Skeletal muscle satellite cell (primary cell): ENCODE measurements around the gene SLC34A3.
"Not testable (repeated sequence)": the region's sequence is repeated elsewhere in the genome, so short reads cannot be mapped to it uniquely, and the experiment has no call there.

Experiments used
- H3K27me3 ChIP-seq: 2 replicates; pipeline ENCODE4 v1.7.0; 2013; ENCODE audit warnings: low read length; ENCODE audit not compliant: control insufficient read depth, insufficient read depth
- H3K36me3 ChIP-seq: 2 replicates; pipeline ENCODE4 v1.7.0; 2013; ENCODE audit warnings: mild to moderate bottlenecking, control low read depth, low read length; ENCODE audit not compliant: insufficient read depth
- H3K4me1 ChIP-seq: 2 replicates; pipeline ENCODE4 v1.7.0; 2013; ENCODE audit warnings: low read length; ENCODE audit not compliant: control insufficient read depth, insufficient read depth
- H3K4me2 ChIP-seq: 2 replicates; pipeline ENCODE4 v1.7.0; 2013; ENCODE audit warnings: mild to moderate bottlenecking, low read length
- H3K4me3 ChIP-seq: 2 replicates; pipeline ENCODE4 v1.7.0; 2013; ENCODE audit warnings: low read length
- H3K9ac ChIP-seq: 2 replicates; pipeline ENCODE4 v1.7.0; 2013; ENCODE audit warnings: mild to moderate bottlenecking, low read depth, low read length, moderate library complexity
- H3K9me3 ChIP-seq: replicated peaks from 2 replicates; pipeline ENCODE4 v1.7.0; 2013; ENCODE audit warnings: mild to moderate bottlenecking, control low read depth, low read length

The SLC34A3 gene

GRCh38 chr9:137235424-137236237, 4.9 kb downstream of the SLC34A3 start:
- Histone ChIP-seq H3K4me1 (peaks cover 31% of the 10 kb centered on the region), H3K36me3 (no peaks in the 10 kb centered on the region), H3K4me3 (no peak overlapping the region), H3K9me3 (no peaks in the 10 kb centered on the region), H3K9ac (no peak overlapping the region), H3K4me2 (no peak overlapping the region), H3K27me3 (no peaks in the 10 kb centered on the region)

DNA sequence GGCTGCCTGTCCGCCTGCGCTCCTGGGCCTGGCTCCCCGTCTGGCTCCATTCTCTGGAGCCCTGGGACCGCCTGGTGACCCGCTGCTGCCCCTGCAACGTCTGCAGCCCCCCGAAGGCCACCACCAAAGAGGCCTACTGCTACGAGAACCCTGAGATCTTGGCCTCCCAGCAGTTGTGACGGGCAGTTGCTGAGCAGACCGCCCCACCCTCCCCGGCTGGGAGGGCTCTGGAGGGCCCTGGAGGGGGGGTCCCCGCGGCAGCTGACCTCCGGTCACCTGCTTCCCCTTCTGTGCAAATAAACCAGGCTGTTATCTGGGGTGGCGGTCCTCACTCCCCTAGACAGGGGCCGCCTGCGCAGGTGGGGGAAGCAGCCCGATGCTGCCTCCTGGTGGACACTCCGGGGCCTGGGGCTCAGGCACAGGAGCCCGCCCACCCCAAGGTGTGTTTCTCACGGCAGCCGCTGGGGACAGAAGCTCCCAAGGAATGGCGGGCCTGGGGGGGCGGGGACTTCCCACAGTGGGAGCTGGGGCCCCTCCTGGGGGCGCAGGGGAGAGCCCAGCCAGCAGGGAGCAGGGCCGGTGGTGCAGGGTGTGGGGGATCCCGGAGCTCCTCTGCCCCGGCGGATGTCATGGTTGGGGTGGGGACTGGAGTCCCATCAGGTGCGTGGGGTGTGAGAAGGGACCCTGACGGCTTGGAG, 5.7 kb downstream of the SLC34A3 start:
- Histone ChIP-seq H3K4me3 (no peak overlapping the region), H3K9ac (no peak overlapping the region), H3K36me3 (no peaks in the 10 kb centered on the region), H3K4me1 (peaks cover 31% of the 10 kb centered on the region), H3K4me2 (peak overlapping the region; percentile 58), H3K9me3 (no peaks in the 10 kb centered on the region), H3K27me3 (no peaks in the 10 kb centered on the region)

DNA sequence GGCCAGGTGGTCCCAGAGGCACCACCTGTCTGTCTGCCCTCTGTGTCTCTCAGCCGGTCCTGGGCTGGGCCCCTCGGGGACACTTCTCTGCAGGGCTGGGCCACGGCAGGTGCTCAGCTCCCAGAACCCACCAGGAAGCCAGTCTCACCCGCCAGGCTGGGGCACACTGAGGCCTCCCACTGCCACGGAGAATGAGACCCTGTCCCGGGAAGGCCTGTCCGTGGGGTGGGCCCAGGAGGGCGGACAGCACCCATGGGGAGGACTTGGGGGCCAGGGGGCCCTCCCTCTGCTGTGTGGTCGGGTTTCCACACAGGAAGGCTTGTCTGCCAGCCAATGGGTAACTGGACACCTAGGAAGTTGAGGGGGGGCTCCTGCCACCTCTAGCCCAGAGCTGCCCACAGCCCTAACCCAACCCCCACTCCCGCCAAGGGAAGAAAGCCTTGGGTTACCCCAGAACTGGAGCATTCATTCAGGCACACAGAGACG, 6.3 kb downstream of the SLC34A3 start:
- Histone ChIP-seq H3K9me3 (no peaks in the 10 kb centered on the region), H3K4me2 (peak overlapping the region; percentile 58), H3K36me3 (peaks cover 4% of the 10 kb centered on the region), H3K4me3 (no peak overlapping the region), H3K27me3 (no peaks in the 10 kb centered on the region), H3K9ac (no peak overlapping the region), H3K4me1 (peaks cover 31% of the 10 kb centered on the region)

DNA sequence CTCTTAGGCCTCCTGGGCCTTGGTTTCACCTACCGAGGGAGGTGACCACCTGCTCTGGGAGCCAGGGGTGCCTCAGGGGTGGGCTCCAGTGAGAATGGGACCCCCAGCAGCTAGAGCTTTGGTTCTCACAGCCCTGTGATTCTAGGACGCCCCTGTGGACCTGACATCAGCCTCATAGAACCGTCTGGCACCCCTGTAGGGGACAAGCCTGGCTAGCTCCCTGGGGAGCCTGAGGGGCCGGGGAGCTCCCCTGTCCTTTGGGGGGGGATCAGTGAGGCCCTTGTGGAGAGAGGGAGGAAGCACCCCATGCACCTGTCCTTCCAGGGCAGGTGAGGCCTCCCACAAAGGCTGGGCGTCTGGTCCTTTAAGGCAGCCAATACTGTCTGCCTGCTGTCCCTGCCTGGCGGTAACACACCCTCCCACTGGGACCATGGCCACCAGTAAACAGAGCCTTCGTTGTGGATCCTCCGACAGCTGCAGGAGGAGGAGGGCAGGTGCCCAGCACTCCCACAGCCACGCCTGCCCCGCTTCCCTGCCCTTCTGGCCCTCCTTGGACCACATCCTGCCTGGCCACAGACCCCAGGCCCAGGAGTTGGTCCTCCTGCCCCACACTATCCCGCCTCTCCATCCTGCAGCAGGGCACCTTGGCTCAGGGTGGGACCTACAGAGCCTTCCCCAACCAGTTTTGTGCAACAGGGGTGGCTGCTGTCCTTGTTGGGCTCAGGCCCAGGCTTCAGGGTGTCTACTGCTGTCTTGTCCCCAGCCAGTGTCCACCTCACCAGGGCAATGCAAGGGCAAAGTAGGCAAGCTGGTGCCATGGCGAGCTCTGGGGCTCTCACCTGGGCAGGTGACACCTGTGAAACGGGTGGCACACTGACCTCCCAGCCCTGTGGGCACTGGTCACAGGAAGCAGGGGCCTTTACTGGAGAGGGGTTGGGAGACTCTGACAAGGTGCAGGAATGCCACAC, 7.3 kb downstream of the SLC34A3 start:
- Histone ChIP-seq H3K9me3 (no peaks in the 10 kb centered on the region), H3K4me2 (peak overlapping the region; percentile 96), H3K27me3 (no peaks in the 10 kb centered on the region), H3K36me3 (peaks cover 15% of the 10 kb centered on the region), H3K4me3 (no peak overlapping the region), H3K9ac (no peak overlapping the region), H3K4me1 (peaks cover 39% of the 10 kb centered on the region)

DNA sequence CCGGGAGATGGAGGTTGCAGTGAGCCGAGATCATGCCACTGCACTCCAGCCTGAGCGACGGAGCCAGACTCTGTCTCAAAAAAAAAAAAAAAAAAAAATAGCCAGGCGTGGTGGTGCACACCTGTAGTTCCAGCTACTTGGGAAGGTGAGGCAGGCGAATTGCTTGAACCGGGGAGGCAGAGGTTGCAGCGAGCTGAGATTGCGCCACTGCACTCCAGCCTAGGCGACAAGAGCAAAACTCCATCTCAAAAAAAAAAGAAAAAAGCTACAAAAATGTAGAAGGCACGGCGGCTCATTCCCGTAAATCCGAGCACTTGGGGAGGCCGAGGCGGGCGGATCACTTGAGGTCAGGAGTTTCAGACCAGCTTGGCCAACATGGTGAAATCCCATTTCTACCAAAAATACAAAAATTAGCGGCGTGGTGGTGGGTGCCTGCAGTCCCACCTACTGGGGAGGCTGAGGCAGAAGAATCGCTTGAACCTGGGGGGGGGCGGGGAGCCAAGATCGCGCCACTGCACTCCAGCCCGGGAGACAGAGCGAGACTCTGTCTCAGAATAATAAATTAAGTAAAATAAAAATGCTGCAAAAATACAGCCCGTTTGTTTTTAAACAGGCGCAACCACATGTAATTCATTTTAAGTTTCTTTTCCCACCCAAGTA, 9.0 kb downstream of the SLC34A3 start:
- H3K4me3 ChIP-seq, result peak overlapping the region; percentile 82
- peaks cover 26% of the 10 kb centered on the region for H3K36me3 ChIP-seq
- H3K4me1 ChIP-seq, result peaks cover 40% of the 10 kb centered on the region
- H3K27me3 ChIP-seq, H3K9me3 ChIP-seq: not testable (repeated sequence)
- H3K4me2 ChIP-seq, result peak overlapping the region; percentile 96
- H3K9ac ChIP-seq, result peak overlapping the region; percentile 89

DNA sequence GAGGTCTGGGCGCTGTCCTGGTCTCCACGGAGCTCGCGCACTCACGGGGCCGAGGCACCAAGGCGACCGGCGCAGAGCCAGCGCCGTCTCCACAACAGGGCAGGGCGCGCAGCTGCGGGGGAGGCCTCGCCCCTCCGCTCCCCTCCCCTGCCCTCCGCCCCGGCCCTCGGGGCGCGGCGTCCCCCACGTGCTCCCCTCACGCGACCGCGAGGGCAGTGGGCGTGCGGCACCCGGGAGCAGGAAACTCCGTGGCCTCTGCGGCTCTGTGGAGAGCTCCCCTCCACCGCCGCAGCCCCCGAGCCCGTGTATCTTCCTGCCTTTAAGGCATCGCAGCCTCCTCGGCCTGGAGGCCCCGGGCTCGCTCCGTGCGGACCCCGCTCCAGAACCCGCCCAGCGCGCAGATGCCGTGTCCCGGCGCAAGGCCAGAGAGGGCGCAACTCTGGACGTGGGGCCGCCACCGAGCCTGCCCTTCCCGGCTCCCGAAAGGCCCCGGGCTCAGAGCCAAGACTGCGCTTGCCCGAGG, 9.7 kb downstream of the SLC34A3 start:
- Histone ChIP-seq H3K9ac (peak overlapping the region; percentile 89), H3K27me3 (no peaks in the 10 kb centered on the region), H3K4me1 (peaks cover 40% of the 10 kb centered on the region), H3K4me3 (peak overlapping the region; percentile 82), H3K9me3 (no peaks in the 10 kb centered on the region), H3K36me3 (peaks cover 26% of the 10 kb centered on the region), H3K4me2 (peak overlapping the region; percentile 96)

GRCh38 chr9:137240841-137241489, 10.3 kb downstream of the SLC34A3 start, which contains the start of gene TUBB4B:
Gene TUBB4B (plus strand): TSS chr9:137241287. CDS start chr9:137241361, 74 bp downstream.
- Histone ChIP-seq H3K27me3 (no peaks in the 10 kb centered on the region), H3K9me3 (no peaks in the 10 kb centered on the region), H3K4me3 (peak within 1 kb of the TSS; percentile 96), H3K4me2 (peak within 1 kb of the TSS; percentile 100), H3K4me1 (peaks cover 39% of the 10 kb centered on the region), H3K9ac (peak within 1 kb of the TSS; percentile 89), H3K36me3 (peaks cover 26% of the 10 kb centered on the region)

DNA sequence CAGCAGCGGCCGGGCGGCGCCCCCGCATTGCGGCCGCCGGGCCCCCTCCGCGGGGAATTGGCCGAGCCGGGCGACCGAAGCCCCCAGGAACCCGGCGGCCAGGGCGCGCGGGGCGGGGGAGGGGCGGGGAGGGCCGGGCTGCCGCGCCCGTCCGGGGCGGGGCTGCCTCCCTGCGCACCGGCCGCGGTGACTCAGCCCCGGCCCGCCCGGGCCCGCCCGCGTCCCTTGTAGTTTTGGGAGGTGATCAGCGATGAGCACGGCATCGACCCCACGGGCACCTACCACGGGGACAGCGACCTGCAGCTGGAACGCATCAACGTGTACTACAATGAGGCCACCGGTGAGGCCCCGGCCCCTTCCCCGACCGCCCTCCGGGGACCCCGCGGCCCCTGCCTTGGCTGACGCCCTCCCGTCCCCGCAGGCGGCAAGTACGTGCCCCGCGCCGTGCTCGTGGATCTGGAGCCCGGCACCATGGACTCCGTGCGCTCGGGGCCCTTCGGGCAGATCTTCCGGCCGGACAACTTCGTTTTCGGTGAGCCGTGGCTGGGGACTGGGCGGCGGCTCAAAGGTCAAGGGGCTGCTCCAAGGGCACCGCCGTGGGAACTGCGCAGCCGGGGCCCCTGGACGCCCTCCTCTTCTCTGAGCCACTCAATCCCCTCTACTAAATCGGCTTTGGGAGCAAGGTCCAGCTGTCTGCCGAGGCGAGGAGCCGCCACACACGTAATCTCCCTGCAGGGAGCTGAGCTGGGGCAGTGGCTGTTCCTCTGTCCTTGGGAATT, 11.0 kb downstream of the SLC34A3 start:
- Histone ChIP-seq H3K9ac (peak overlapping the region; percentile 86), H3K9me3 (no peaks in the 10 kb centered on the region), H3K4me1 (peaks cover 34% of the 10 kb centered on the region), H3K4me3 (peak overlapping the region; percentile 96), H3K4me2 (peak overlapping the region; percentile 100), H3K36me3 (peaks cover 26% of the 10 kb centered on the region), H3K27me3 (no peaks in the 10 kb centered on the region)

DNA sequence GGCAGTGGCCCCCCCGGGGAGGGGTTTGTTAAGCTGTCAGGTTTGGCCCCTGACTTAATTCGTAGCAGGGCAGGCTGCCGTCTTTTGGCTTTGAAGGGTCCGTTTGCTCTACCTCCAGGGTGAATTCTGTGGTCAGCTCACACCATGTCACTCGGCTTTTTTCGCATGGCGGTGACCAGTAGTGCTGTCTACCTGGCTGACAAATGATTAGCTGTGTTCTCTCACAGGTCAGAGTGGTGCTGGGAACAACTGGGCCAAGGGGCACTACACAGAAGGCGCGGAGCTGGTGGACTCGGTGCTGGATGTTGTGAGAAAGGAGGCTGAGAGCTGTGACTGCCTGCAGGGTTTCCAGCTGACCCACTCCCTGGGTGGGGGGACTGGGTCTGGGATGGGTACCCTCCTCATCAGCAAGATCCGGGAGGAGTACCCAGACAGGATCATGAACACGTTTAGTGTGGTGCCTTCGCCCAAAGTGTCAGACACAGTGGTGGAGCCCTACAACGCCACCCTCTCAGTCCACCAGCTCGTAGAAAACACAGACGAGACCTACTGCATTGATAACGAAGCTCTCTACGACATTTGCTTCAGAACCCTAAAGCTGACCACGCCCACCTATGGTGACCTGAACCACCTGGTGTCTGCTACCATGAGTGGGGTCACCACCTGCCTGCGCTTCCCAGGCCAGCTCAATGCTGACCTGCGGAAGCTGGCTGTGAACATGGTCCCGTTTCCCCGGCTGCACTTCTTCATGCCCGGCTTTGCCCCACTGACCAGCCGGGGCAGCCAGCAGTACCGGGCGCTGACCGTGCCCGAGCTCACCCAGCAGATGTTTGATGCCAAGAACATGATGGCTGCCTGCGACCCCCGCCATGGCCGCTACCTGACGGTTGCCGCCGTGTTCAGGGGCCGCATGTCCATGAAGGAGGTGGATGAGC, 11.8 kb downstream of the SLC34A3 start:
- no peaks in the 10 kb centered on the region for H3K9me3 ChIP-seq
- peak overlapping the region; percentile 86 for H3K9ac ChIP-seq
- no peaks in the 10 kb centered on the region for H3K27me3 ChIP-seq
- peak overlapping the region; percentile 96 for H3K4me3 ChIP-seq
- H3K36me3 ChIP-seq, result peaks cover 26% of the 10 kb centered on the region
- H3K4me1 ChIP-seq, result peaks cover 30% of the 10 kb centered on the region
- H3K4me2 ChIP-seq, result peak overlapping the region; percentile 100
